ENCODE measurements around the gene CACNA1S.

GRCh38 chr1:201140941-201141260, 28.7 kb upstream of the CACNA1S start:
- no peak for TF ChIP-seq CTCF (IDR thresholded peaks at IDR 0.05; ENCODE audit: low read depth, low read length, poor library complexity, severe bottlenecking)
- no peak for TF ChIP-seq EZH2phosphoT487 (IDR thresholded peaks at IDR 0.05; ENCODE audit: borderline replicate concordance, low read length)
